ENCODE results near the gene TMEM221.

DNA sequence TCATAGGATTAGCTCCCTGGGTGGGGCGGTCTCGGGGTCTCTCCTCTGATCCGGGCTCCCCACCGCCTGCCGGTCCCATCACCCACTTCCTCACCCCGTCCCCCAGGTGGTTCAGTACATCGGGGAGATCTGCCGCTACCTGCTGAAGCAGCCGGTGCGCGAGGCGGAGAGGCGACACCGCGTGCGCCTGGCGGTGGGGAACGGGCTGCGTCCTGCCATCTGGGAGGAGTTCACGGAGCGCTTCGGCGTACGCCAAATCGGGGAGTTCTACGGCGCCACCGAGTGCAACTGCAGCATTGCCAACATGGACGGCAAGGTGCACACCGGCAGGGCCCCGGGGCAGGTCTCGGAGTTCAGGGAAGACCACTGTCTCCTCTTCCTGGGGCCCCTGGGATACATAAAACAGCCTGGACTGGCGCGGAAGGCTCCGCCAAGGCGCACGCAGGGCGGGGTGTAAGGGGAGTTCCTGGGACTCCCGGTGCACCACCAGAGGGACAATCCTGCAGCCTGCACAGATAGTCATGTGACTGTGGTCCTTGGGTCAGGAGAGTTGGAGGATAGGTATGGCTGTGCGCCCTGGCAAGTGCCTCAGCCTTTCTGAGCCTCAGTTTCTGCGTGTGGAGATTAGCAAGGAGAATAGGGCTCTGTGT, 48.8 kb upstream of the TMEM221 start:
- TF ChIP-seq RAD21 (CRISPR knock-in tag; conservative IDR thresholded peaks at IDR 0.05 in 1 of 2, IDR thresholded peaks at IDR 0.05 in 1 of 2) (no peak), SPI1 (IDR thresholded peaks at IDR 0.05; ENCODE audit: borderline replicate concordance, low read depth, low read length) (no peak), FOXJ3 (CRISPR knock-in tag; IDR thresholded peaks at IDR 0.05) (no peak), FOS (IDR thresholded peaks at IDR 0.05; ENCODE audit: extremely low read depth, insufficient read length) (no peak), ZBTB33 (CRISPR knock-in tag; IDR thresholded peaks at IDR 0.05) (peak; percentile 89), ZNF444 (CRISPR knock-in tag; IDR thresholded peaks at IDR 0.05) (no peak), POLR2AphosphoS5 (IDR thresholded peaks at IDR 0.05; ENCODE audit: control insufficient read depth, insufficient read depth, low read depth, low read length) (no peak), RFX1 (IDR thresholded peaks at IDR 0.05) (no peak), EP300 (IDR thresholded peaks at IDR 0.05; ENCODE audit: low read length) (no peak)
- TF ChIP-seq, protein P1, sequence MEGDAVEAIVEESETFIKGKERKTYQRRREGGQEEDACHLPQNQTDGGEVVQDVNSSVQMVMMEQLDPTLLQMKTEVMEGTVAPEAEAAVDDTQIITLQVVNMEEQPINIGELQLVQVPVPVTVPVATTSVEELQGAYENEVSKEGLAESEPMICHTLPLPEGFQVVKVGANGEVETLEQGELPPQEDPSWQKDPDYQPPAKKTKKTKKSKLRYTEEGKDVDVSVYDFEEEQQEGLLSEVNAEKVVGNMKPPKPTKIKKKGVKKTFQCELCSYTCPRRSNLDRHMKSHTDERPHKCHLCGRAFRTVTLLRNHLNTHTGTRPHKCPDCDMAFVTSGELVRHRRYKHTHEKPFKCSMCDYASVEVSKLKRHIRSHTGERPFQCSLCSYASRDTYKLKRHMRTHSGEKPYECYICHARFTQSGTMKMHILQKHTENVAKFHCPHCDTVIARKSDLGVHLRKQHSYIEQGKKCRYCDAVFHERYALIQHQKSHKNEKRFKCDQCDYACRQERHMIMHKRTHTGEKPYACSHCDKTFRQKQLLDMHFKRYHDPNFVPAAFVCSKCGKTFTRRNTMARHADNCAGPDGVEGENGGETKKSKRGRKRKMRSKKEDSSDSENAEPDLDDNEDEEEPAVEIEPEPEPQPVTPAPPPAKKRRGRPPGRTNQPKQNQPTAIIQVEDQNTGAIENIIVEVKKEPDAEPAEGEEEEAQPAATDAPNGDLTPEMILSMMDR (IDR thresholded peaks at IDR 0.05 in 2 of 3, conservative IDR thresholded peaks at IDR 0.05 in 1 of 3; ENCODE audit: insufficient read depth in 2 of 3, low read depth in 1 of 3, low read length in 3 of 3), result no peak

All from K562 (cell line).